Caco-2 (cell line): ENCODE results near the gene EN2. TPM values are rescaled to one million over a fixed set of nuclear protein-coding genes. Genes with fewer than 3 reads are reported as not detected.

ENCODE experiments used
- BruUV-seq: library from RNA; stranded (reverse); fragments of 400-500 nt; replicated peaks from 2 replicates; lab custom pipeline; 2021; lab: Mats Ljungman, UMichigan
- CTCF ChIA-PET: fragments of 300-600 bp; sonication (Branson Sonifier 250); formaldehyde crosslinking; loops from one replicate; lab custom pipeline; 2022; ENCODE audit warnings: antibody characterized with exemption; lab: Charles Lee
- POLR2A ChIA-PET: fragments of 300-600 bp; sonication (Branson Sonifier 250); formaldehyde crosslinking; loops from one replicate; lab custom pipeline; 2022; ENCODE audit warnings: antibody characterized with exemption; lab: Charles Lee
- DNase-seq, 2 experiments: peaks; one replicate each; pipeline versions ENCODE4 v3.0.0 to v3.0.0-alpha.2; 2020 to 2022
- H3K27me3 ChIP-seq: replicated peaks from 2 replicates; pipeline ENCODE4 v1.6.0; 2011; ENCODE audit warnings: low read length; ENCODE audit not compliant: control insufficient read depth, insufficient read depth
- H3K36me3 ChIP-seq: 2 replicates; pipeline ENCODE4 v1.5.1; 2011; ENCODE audit warnings: low read length; ENCODE audit not compliant: control insufficient read depth, insufficient read depth
- H3K4me1 ChIP-seq: fragments of 250-450 bp; sonication (Bioruptor Pico); 2 replicates; pipeline ENCODE4 v1.5.1; 2020; ENCODE audit warnings: mild to moderate bottlenecking
- H3K4me3 ChIP-seq: 2 replicates; pipeline ENCODE4 v1.5.1; 2011; ENCODE audit warnings: low read depth, mild to moderate bottlenecking, control low read depth, low read length
- H3K9me3 ChIP-seq: fragments of 250-450 bp; sonication (Bioruptor Pico); 2 replicates; pipeline ENCODE4 v1.5.1; 2020; ENCODE audit warnings: mild to moderate bottlenecking, moderate library complexity
- H3K27ac Mint-ChIP-seq: one replicate; pipeline ENCODE4 v1.8.0; 2022; ENCODE audit warnings: mixed read lengths; ENCODE audit not compliant: unreplicated experiment
- H3K27me3 Mint-ChIP-seq: one replicate; pipeline ENCODE4 v1.8.0; 2022; ENCODE audit warnings: mixed read lengths; ENCODE audit not compliant: insufficient read depth, unreplicated experiment
- H3K36me3 Mint-ChIP-seq: one replicate; pipeline ENCODE4 v1.8.0; 2022; ENCODE audit warnings: mild to moderate bottlenecking, mixed read lengths; ENCODE audit not compliant: insufficient read depth, unreplicated experiment
- H3K4me1 Mint-ChIP-seq: one replicate; pipeline ENCODE4 v1.8.0; 2022; ENCODE audit warnings: low read depth, mixed read lengths; ENCODE audit not compliant: unreplicated experiment
- H3K4me3 Mint-ChIP-seq: one replicate; pipeline ENCODE4 v1.8.0; 2022; ENCODE audit warnings: mild to moderate bottlenecking, moderate library complexity, mixed read lengths; ENCODE audit not compliant: unreplicated experiment
- H3K9me3 Mint-ChIP-seq: one replicate; pipeline ENCODE4 v1.8.0; 2022; ENCODE audit warnings: mixed read lengths; ENCODE audit not compliant: unreplicated experiment
- intact Hi-C: fragments of 100-400 bp; cut with micrococcal nuclease; formaldehyde crosslinking; loops from one replicate; pipeline ENCODE4 v1.10.0; 2022; ENCODE audit not compliant: unreplicated experiment
- total RNA-seq: library from RNA; stranded (reverse); gene quantifications from 2 replicates; pipeline ENCODE4 v1.2.3, GENCODE V29; 2022
- TF ChIP-seq, protein P1 (sequence below), 2 experiments: fragments of 200-600 bp in 1 of 2; IDR thresholded peaks; 1 replicate in 1 of 2; 2 replicates in 1 of 2; pipeline versions ENCODE4 v1.5.1 to v1.8.0; 2011 to 2022; ENCODE audit warnings: antibody characterized with exemption in 1 of 2, control low read depth in 1 of 2, inconsistent platforms in 1 of 2, low read depth in 1 of 2, low read length in 1 of 2, mild to moderate bottlenecking in 1 of 2, moderate library complexity in 1 of 2; ENCODE audit not compliant: insufficient read depth in 1 of 2, severe bottlenecking in 1 of 2, unreplicated experiment in 1 of 2

EN2 gene
- total RNA-seq, 1 experiment from 2014 or later: 1.5 TPM

DNA sequence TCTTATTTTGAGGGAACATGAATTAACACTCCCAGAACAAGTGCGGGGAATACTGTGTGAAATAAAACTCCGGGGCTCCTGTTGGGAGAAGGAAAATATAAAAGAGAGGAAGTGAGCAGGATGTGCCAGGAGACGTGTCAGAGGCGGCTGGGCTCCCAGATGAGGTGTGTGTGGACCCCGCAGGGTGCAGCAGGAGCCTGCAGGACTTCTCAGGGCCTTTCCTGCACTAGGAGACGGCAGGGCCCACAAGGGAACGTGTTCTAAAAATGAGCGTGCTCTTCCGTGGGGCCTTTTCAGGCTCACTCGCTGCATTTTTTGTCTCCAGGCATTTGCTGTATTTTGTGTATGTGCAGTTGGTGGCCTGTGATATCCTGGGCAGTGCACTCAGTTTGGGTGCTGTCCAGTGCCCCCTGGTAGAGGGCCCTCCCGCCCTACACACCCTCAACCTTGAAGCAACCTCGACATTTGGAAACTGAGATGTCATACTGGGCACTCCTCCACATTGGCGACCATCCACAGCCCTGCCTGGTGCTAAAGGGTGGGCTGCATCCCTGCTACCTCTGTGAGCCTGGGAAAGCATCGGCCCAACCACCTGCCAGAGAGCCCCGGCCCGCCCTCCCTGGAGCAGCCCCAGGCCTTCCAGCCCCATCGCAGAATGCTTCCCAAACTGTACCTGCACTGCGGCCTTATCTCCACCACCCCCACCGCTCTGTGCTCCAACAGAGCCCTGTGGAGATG is 35.2 kb upstream of the EN2 start:
- ChIA-PET POLR2A (no interaction called here), CTCF (no interaction called here)
- Histone ChIP-seq H3K27me3 (no peaks in the 10 kb centered on the region), H3K36me3 (no peaks in the 10 kb centered on the region), H3K4me3 (no peak overlapping the region), H3K9me3 (no peaks in the 10 kb centered on the region), H3K4me1 (no peaks in the 10 kb centered on the region)
- peaks cover 4% of the 10 kb centered on the region for H3K27me3 Mint-ChIP-seq
- no TSS peak for BruUV-seq
- H3K4me1 Mint-ChIP-seq: peaks cover 6% of the 10 kb centered on the region
- no peak overlapping the region for H3K4me3 Mint-ChIP-seq
- no peak for DNase-seq
- intact Hi-C loops: no loop called here
- no peaks in the 10 kb centered on the region for H3K9me3 Mint-ChIP-seq
- TF ChIP-seq, protein P1, sequence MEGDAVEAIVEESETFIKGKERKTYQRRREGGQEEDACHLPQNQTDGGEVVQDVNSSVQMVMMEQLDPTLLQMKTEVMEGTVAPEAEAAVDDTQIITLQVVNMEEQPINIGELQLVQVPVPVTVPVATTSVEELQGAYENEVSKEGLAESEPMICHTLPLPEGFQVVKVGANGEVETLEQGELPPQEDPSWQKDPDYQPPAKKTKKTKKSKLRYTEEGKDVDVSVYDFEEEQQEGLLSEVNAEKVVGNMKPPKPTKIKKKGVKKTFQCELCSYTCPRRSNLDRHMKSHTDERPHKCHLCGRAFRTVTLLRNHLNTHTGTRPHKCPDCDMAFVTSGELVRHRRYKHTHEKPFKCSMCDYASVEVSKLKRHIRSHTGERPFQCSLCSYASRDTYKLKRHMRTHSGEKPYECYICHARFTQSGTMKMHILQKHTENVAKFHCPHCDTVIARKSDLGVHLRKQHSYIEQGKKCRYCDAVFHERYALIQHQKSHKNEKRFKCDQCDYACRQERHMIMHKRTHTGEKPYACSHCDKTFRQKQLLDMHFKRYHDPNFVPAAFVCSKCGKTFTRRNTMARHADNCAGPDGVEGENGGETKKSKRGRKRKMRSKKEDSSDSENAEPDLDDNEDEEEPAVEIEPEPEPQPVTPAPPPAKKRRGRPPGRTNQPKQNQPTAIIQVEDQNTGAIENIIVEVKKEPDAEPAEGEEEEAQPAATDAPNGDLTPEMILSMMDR (IDR thresholded peaks at IDR 0.05; ENCODE audit: insufficient read depth in 1 of 2, low read depth in 1 of 2, low read length in 1 of 2, severe bottlenecking in 1 of 2, unreplicated experiment in 1 of 2): no peak
- H3K27ac Mint-ChIP-seq: no peak overlapping the region
- no peaks in the 10 kb centered on the region for H3K36me3 Mint-ChIP-seq

DNA sequence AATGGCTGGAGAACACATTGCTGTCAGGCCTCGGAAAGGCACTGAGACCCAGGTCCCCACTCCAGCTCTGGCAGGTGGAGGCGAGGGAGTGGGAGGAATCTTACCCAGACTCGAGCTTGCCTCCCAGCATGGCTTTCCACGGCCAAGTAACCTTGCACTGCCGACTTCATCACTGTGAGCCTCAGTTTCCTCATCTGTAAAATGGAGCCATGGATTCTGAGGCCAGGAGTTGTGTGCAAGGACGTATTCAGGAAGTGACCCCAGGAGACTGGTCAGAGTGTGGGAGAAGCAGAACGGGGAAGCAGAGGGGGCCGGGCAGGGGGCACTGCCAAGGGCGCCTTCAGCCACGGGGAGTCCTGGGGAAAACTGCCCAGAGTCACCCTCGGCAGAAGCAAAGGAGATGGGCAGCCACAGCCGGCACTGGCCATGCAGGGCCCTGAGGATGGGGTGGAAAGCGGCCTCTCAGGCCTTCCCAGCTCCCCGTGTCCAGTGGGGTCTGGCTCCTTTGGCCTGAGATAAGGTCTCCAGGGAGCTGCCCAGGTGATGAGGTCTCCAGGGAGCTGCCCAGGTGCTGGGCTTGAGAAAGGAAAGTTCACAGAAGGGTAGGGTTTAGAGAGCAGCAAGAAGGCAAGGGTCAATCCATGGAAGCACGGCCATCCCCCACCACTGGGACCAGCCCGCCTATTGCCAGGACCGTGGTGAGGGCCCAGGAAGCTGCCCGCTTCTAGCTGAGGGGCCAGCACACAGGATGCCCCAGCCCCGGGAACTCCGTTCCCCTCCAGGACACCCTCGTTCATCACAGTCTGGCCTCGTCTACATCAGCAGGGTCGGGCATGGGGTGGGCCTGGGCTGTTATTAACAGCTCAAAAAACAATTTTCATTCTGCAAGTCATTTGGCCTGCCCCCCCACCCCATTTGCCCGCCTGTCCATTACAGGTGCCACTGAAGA is 34.3 kb upstream of the EN2 start:
- no peaks in the 10 kb centered on the region for H3K4me1 ChIP-seq
- peaks cover 7% of the 10 kb centered on the region for H3K27me3 Mint-ChIP-seq
- ChIA-PET POLR2A (no interaction called here), CTCF (no interaction called here)
- no peaks in the 10 kb centered on the region for H3K27me3 ChIP-seq
- H3K4me3 Mint-ChIP-seq: no peak overlapping the region
- H3K4me3 ChIP-seq: no peak overlapping the region
- TF ChIP-seq, protein P1 (IDR thresholded peaks at IDR 0.05; ENCODE audit: insufficient read depth in 1 of 2, low read depth in 1 of 2, low read length in 1 of 2, severe bottlenecking in 1 of 2, unreplicated experiment in 1 of 2): no peak
- H3K9me3 Mint-ChIP-seq: no peaks in the 10 kb centered on the region
- peaks cover 2% of the 10 kb centered on the region for H3K4me1 Mint-ChIP-seq
- no peaks in the 10 kb centered on the region for H3K9me3 ChIP-seq
- no peak for DNase-seq
- H3K27ac Mint-ChIP-seq: no peak overlapping the region
- intact Hi-C loops: no loop called here
- H3K36me3 Mint-ChIP-seq: no peaks in the 10 kb centered on the region
- no TSS peak for BruUV-seq
- H3K36me3 ChIP-seq: no peaks in the 10 kb centered on the region

DNA sequence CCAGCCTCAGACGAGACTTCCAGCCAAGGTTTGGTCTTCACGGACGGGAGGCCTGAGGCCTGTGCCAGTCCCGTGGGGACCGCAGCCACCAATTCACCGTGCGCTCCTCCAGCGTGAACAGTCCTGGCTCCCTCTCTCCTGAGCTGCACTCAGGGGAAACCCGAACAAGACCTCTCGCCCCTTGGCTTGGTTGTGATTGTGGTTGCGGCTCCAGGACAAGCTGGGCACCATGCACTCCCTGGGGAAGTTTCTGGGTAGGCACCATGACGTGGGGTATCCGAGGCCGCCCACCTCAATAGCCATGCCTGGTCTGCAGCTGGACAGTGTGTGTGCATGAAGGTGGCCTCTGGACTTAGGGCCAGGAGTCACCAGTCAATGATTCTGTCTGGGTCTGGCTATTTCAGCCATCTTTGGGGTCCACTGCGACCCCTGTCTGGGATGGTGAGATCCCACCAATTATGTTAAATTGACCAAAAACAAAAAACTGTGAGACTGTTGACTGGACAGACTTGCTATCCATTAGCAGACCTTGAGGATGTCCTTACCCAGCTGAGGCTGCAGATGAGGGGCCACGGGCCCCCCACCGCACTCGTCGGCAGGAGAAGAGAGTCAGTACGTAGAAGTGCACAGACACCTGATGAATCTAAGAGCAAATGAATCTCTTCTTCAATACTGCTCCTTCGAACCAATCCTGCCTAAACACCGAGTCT is 33.5 kb upstream of the EN2 start:
- no peaks in the 10 kb centered on the region for H3K36me3 ChIP-seq
- Mint-ChIP-seq H3K36me3 (no peaks in the 10 kb centered on the region), H3K4me3 (no peak overlapping the region), H3K4me1 (no peaks in the 10 kb centered on the region), H3K27me3 (peaks cover 12% of the 10 kb centered on the region), H3K27ac (no peak overlapping the region), H3K9me3 (no peaks in the 10 kb centered on the region)
- TF ChIP-seq, protein P1 (IDR thresholded peaks at IDR 0.05; ENCODE audit: insufficient read depth in 1 of 2, low read depth in 1 of 2, low read length in 1 of 2, severe bottlenecking in 1 of 2, unreplicated experiment in 1 of 2): no peak
- no peaks in the 10 kb centered on the region for H3K9me3 ChIP-seq
- no peak overlapping the region for H3K4me3 ChIP-seq
- ChIA-PET POLR2A (no interaction called here), CTCF (no interaction called here)
- BruUV-seq: no TSS peak
- intact Hi-C loops: no loop called here
- H3K27me3 ChIP-seq: no peaks in the 10 kb centered on the region
- H3K4me1 ChIP-seq: no peaks in the 10 kb centered on the region
- DNase-seq: no peak
